NCI-H510A treated with DMSO at 0.1 percent for 48 hours (cell line): ENCODE data around the gene EPHA7.

ENCODE experiments used
- DNase-seq: peaks from one replicate; lab custom pipeline; 2025; lab: John Stamatoyannopoulos, UW

The EPHA7 gene

GRCh38 chr6:93248631-93249030 is 170.7 kb downstream of the EPHA7 start:
- DNase-seq = no peak

- no peak for DNase-seq
Observed at GRCh38 chr6:93243231-93243778, 176.1 kb downstream of the EPHA7 start.

GRCh38 chr6:93242049-93242448 is 177.3 kb downstream of the EPHA7 start:
- DNase-seq = no peak

GRCh38 chr6:93238632-93239031 is 180.7 kb downstream of the EPHA7 start:
- no peak for DNase-seq

GRCh38 chr6:93235775-93236174 is 183.6 kb downstream of the EPHA7 start:
- no peak for DNase-seq

- DNase-seq = no peak
Observed at GRCh38 chr6:93226822-93227221, 192.5 kb downstream of the EPHA7 start.

GRCh38 chr6:93222071-93222851 is 197.1 kb downstream of the EPHA7 start:
- no peak for DNase-seq

- peak; percentile 61 for DNase-seq
Observed at GRCh38 chr6:93219447-93219846, 199.9 kb downstream of the EPHA7 start.

GRCh38 chr6:93218096-93218495 is 201.3 kb downstream of the EPHA7 start:
- no peak for DNase-seq

DNA sequence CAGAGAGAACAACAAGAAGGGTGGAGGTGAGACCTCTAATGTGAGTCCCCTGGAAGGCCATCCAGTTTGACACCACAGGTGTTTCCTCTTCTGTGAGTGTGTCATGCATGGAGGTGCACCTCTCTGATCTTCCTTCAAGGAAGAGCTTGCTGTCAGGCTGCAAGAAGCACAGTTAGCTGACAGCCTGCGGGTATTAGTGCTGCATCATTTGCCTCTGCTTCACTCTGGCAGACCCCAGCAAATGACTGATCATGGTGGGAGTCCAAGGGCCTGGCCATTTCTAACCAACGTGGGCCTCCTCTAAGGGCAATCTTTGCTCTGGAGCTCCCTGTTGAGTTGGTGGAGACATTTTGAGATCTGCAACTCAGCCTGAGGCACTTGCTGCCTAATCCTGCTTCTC is 206.3 kb downstream of the EPHA7 start:
- DNase-seq = no peak

GRCh38 chr6:93210908-93211307 is 208.5 kb downstream of the EPHA7 start:
- DNase-seq = no peak

DNA sequence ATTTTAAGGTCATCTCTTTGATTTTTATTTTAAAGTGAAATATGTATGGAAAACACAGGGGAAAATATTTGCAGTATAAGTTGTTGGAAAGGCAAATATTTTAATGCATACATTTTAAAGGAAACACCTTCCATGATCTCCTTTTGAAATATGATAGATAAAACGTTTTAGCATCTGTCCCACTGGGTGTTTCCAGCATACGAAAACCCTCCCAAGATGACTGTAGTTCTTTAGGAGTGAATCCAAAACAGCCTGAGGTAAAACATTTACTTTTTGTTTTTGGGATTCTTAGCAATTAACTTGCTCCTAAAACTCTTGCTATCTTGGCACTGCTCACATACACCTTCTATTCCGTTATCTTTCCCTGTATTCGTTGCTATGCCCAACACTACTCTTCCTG is 210.0 kb downstream of the EPHA7 start:
- DNase-seq = no peak

DNA sequence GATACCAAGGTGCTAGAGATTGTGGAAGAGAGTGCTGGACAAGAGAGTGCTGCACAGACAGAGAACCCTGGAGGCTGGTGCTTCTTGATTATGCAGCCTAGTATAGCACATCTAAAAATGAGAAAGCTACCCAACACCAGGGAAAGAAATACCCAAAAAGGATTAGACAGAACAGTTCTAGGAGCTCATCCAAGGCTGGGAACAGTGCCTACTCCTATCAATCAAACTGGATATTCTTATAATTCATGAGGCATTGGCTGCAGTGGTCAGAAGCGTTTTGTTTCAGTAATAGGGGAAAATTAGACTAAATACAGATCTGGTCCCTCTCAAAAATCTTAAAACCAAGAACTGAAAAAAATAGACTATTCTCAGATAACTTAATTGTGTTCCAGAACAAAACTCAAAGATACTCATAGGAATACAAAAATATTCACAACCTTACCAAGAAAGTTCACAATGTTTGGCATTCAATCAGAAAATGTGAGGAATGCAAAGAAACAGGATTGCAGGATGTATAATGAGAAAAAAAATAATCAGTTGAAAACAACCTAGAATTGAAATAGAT is 222.9 kb downstream of the EPHA7 start:
- DNase-seq = no peak

- no peak for DNase-seq
Observed at GRCh38 chr6:93194480-93194879, 224.9 kb downstream of the EPHA7 start.

GRCh38 chr6:93193868-93194267 is 225.5 kb downstream of the EPHA7 start:
- DNase-seq = no peak
